Neural crest cell (in vitro differentiated cells): ENCODE data around the gene TLR9. TPM values are rescaled to one million over a fixed set of nuclear protein-coding genes. Genes with fewer than 3 reads are reported as not detected.
A peak's percentile ranks its signal among the peaks of the same experiment; 100 is the strongest.

Experiments used
- DNase-seq: peaks from one replicate; pipeline ENCODE4 v3.0.0; 2021; ENCODE audit warnings: low read depth, mixed read lengths, low spot score
- H3K27ac Mint-ChIP-seq: one replicate; pipeline ENCODE4 v1.8.0; 2021; ENCODE audit warnings: mild to moderate bottlenecking, mixed read lengths; ENCODE audit not compliant: unreplicated experiment
- H3K27me3 Mint-ChIP-seq: 2 replicates; pipeline ENCODE4 v1.8.0; 2021; ENCODE audit warnings: low read depth, mild to moderate bottlenecking, mixed read lengths
- H3K36me3 Mint-ChIP-seq: 2 replicates; pipeline ENCODE4 v1.8.0; 2021; ENCODE audit warnings: low read depth, mild to moderate bottlenecking, mixed read lengths
- H3K4me1 Mint-ChIP-seq: 2 replicates; pipeline ENCODE4 v1.8.0; 2021; ENCODE audit warnings: mixed read lengths
- H3K4me3 Mint-ChIP-seq: one replicate; pipeline ENCODE4 v1.8.0; 2021; ENCODE audit warnings: mild to moderate bottlenecking, mixed read lengths
- H3K9me3 Mint-ChIP-seq: 2 replicates; pipeline ENCODE4 v1.8.0; 2021; ENCODE audit warnings: mixed read lengths
- CTCF ChIP-seq: fragments of 200-600 bp; sonication (generic); conservative IDR thresholded peaks from 2 replicates; pipeline ENCODE4 v1.5.0; 2021; ENCODE audit warnings: antibody characterized with exemption, mild to moderate bottlenecking
- total RNA-seq: library from RNA; stranded (reverse); gene quantifications from 2 replicates; pipeline ENCODE4 v1.2.1, GENCODE V29; 2021

TLR9 gene
- total RNA-seq, 1 donor from 2014 or later = not detected

- H3K4me1 Mint-ChIP-seq = no peaks in the 10 kb centered on the region
- DNase-seq = no peak
- H3K27ac Mint-ChIP-seq = no peak overlapping the region
- H3K27me3 Mint-ChIP-seq = no peaks in the 10 kb centered on the region
- TF ChIP-seq CTCF = no peak
- H3K36me3 Mint-ChIP-seq = peaks cover 24% of the 10 kb centered on the region
- no peaks in the 10 kb centered on the region for H3K9me3 Mint-ChIP-seq
- no peak overlapping the region for H3K4me3 Mint-ChIP-seq
Measured at GRCh38 chr3:52256622-52257021, 31.2 kb upstream of the TLR9 start.

DNA sequence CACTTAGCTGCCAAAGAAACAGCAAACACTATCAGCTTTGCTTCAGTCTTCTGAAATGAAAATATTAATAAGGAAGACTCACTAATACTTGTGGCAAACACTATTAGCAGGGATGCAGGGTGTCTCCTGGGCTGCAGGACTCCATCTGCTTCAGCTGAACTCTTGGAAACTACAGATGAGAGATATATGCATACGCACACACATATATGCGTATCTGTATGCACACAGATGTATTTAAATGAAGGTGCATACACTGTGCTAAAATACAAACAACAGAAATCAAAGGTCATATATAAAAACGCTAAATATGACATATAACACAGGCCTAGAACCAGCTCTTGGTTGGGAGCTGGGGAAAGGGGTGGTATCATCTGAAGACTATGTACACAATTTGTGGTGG, 30.7 kb upstream of the TLR9 start:
- no peaks in the 10 kb centered on the region for H3K4me1 Mint-ChIP-seq
- H3K27me3 Mint-ChIP-seq = no peaks in the 10 kb centered on the region
- no peak overlapping the region for H3K4me3 Mint-ChIP-seq
- no peak for TF ChIP-seq CTCF
- no peak overlapping the region for H3K27ac Mint-ChIP-seq
- DNase-seq = no peak
- H3K9me3 Mint-ChIP-seq = no peaks in the 10 kb centered on the region
- peaks cover 24% of the 10 kb centered on the region for H3K36me3 Mint-ChIP-seq

DNA sequence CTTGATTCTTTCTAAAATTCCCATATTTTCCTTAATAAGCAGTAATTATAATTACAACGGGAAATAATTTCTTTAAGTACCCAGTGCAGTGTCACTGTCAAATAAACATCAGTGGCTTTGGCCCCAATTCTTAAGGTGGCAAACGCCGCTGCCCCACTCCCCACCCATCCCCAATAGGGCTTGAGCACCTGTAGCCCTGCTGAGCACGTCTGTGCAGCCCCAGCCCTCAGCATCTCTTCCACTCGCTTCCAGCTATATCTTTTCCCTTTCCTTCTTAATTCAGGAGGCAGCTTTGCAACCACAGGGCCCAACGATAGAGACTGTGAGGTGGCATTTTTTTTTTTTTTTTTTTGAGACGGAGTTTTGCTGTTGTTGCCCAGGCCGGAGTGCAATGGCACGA, 29.2 kb upstream of the TLR9 start:
- Mint-ChIP-seq H3K9me3 (no peaks in the 10 kb centered on the region), H3K27ac (no peak overlapping the region), H3K27me3 (no peaks in the 10 kb centered on the region), H3K36me3 (peaks cover 23% of the 10 kb centered on the region), H3K4me3 (no peak overlapping the region), H3K4me1 (no peaks in the 10 kb centered on the region)
- DNase-seq = no peak
- TF ChIP-seq CTCF = no peak

DNA sequence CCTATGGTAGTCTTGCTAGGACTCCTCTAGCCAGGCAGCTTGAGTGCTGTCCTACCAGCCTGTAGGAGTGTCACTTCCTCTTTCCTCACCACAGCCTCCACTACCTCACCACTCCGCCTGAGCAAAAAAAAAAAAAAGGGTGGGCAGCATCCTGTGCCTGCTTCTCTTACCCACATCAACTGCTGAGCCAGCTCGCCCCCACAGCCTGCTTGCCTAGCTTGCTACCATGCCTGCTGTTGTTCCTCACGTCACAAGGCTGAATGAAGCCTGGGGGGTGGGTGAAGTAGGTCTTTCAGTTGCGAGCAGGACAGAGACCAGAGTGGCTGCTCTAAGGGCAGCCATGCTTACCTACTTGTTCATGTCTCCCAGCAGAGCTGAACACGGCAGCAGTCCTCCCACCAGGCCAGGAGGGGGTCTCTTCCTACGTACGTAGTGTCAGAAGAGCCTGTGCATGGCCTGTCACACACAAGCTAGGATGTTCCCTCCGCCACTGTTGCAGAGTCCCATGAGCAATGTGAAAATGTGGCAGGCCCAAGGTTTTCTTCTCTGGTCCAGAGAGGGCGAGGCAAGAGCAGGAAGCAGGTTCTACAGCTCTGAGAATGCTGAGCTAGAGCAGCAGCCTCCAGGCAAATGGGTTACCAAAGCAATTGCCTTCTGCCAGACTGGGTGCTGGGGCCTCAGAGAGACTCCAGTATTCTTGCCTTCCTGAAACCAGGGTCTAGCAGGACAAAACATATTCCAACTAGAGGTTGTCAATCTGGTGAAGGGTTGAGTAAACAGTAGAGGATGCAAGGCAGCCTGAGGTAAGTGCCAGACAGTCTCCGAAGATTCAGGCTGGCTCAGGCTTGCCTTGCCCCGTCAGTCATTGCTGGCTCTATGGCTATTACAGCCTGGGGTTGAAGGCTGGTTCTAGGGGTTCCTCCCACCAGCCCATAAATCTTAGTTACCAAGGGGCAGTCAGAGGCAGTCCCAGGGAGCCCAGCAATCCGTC, 28.2 kb upstream of the TLR9 start:
- no peak for DNase-seq
- Mint-ChIP-seq H3K27ac (no peak overlapping the region), H3K4me1 (no peaks in the 10 kb centered on the region), H3K4me3 (no peak overlapping the region), H3K27me3 (peaks cover 3% of the 10 kb centered on the region), H3K36me3 (peaks cover 17% of the 10 kb centered on the region), H3K9me3 (no peaks in the 10 kb centered on the region)
- no peak for TF ChIP-seq CTCF

- H3K4me1 Mint-ChIP-seq = peaks cover 1% of the 10 kb centered on the region
- peak overlapping the region; percentile 16 for H3K4me3 Mint-ChIP-seq
- no peak for TF ChIP-seq CTCF
- peaks cover 29% of the 10 kb centered on the region for H3K27me3 Mint-ChIP-seq
- no peaks in the 10 kb centered on the region for H3K9me3 Mint-ChIP-seq
- no peak for DNase-seq
- H3K27ac Mint-ChIP-seq = no peak overlapping the region
- peaks cover 8% of the 10 kb centered on the region for H3K36me3 Mint-ChIP-seq
Measured at GRCh38 chr3:52250122-52250521, 24.7 kb upstream of the TLR9 start.
